Testis (tissue), 2 donors: Measurements from ENCODE around the gene ING5.

ENCODE experiments used
- POLR2A ChIP-seq: fragments of 450-650 bp; IDR thresholded peaks from one replicate; pipeline ENCODE4 v1.6.1; 2017; ENCODE audit warnings: antibody characterized with exemption, mild to moderate bottlenecking, moderate library complexity
- TF ChIP-seq, protein P1 (sequence below), 3 experiments: fragments of 450-650 bp in 2 of 3; fragments of 200-600 bp in 1 of 3; sonication (generic) in 1 of 3; IDR thresholded peaks; one replicate each; pipeline ENCODE4 v1.5.1; 2016 to 2019; ENCODE audit warnings: antibody characterized with exemption in 3 of 3, mild to moderate bottlenecking in 2 of 3, moderate library complexity in 1 of 3

DNA sequence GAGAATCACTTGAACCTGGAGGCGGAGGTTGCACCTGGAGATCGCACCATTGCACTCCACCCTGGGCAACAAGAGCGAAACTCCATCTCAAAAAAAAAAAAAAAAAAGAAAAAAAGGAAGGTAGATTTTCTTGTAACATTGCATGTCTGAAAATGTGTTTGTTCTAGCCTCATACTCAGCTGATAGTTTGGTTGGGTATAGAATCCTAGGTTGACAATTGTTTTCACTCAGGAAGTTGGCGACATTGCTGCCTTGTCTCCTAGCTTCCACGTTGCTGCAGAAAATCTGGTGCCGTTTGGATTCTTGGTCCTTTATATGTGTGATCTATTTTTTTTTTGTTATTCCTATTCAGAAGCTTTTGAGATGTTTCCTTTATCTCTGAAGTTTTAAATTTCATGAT is 4.7 kb downstream of the ING5 start:
- TF ChIP-seq, protein P1, sequence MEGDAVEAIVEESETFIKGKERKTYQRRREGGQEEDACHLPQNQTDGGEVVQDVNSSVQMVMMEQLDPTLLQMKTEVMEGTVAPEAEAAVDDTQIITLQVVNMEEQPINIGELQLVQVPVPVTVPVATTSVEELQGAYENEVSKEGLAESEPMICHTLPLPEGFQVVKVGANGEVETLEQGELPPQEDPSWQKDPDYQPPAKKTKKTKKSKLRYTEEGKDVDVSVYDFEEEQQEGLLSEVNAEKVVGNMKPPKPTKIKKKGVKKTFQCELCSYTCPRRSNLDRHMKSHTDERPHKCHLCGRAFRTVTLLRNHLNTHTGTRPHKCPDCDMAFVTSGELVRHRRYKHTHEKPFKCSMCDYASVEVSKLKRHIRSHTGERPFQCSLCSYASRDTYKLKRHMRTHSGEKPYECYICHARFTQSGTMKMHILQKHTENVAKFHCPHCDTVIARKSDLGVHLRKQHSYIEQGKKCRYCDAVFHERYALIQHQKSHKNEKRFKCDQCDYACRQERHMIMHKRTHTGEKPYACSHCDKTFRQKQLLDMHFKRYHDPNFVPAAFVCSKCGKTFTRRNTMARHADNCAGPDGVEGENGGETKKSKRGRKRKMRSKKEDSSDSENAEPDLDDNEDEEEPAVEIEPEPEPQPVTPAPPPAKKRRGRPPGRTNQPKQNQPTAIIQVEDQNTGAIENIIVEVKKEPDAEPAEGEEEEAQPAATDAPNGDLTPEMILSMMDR (IDR thresholded peaks at IDR 0.05): no peak
- no peak for TF ChIP-seq POLR2A
